IMR-90 (cell line): ENCODE data around the gene MRPL17. TPM values are rescaled to one million over a fixed set of nuclear protein-coding genes. Genes with fewer than 3 reads are reported as not detected.

Experiments
- ATAC-seq: fragments of 200-7000 bp; cut with Tn5 transposase; 2 replicates; pipeline ENCODE4 v1.9.1; 2020; ENCODE audit warnings: low read depth, mild to moderate bottlenecking, moderate library complexity
- BruUV-seq: library from RNA; stranded (reverse); fragments of 400-500 nt; replicated peaks from 2 replicates; lab custom pipeline; 2021; lab: Mats Ljungman, UMichigan
- CTCF ChIA-PET: fragments of 300-600 bp; formaldehyde crosslinking; extraction: SDS; loops from one replicate; lab custom pipeline; 2021; ENCODE audit warnings: antibody characterized with exemption; lab: Yijun Ruan, JAX
- POLR2A ChIA-PET: fragments of 300-600 bp; sonication (Branson Sonifier 250); formaldehyde crosslinking; loops from one replicate; lab custom pipeline; 2022; ENCODE audit warnings: antibody characterized with exemption; ENCODE audit not compliant: unreplicated experiment; lab: Charles Lee
- DNase-seq: peaks from one replicate; pipeline ENCODE4 v3.0.0; 2013
- H2AFZ ChIP-seq: replicated peaks from 2 replicates; pipeline ENCODE3; 2013; ENCODE audit warnings: low read length, mild to moderate bottlenecking; ENCODE audit not compliant: poor library complexity
- H2AK5ac ChIP-seq: 2 replicates; pipeline ENCODE4 v1.6.1; 2013; ENCODE audit warnings: low read depth, low read length, inconsistent platforms
- H2AK9ac ChIP-seq: replicated peaks from 2 replicates; pipeline ENCODE3; 2013; ENCODE audit warnings: mild to moderate bottlenecking, low read depth, low read length, moderate library complexity; ENCODE audit not compliant: poor library complexity
- H2BK120ac ChIP-seq: 2 replicates; pipeline ENCODE4 v1.6.1; 2013; ENCODE audit warnings: low read depth, low read length, inconsistent platforms
- H2BK15ac ChIP-seq: 3 replicates; pipeline ENCODE4 v1.6.1; 2013; ENCODE audit warnings: low read depth, low read length, inconsistent platforms
- H2BK20ac ChIP-seq: 2 replicates; pipeline ENCODE4 v1.6.1; 2013; ENCODE audit warnings: low read depth, mild to moderate bottlenecking, inconsistent platforms, low read length, moderate library complexity
- H2BK5ac ChIP-seq: 2 replicates; pipeline ENCODE4 v1.6.1; 2013; ENCODE audit warnings: mild to moderate bottlenecking, low read depth, low read length, inconsistent platforms; ENCODE audit not compliant: poor library complexity, severe bottlenecking
- H3K14ac ChIP-seq: replicated peaks from 2 replicates; pipeline ENCODE4 v1.6.1; 2013; ENCODE audit warnings: low read depth, low read length, inconsistent platforms
- H3K18ac ChIP-seq: 2 replicates; pipeline ENCODE4 v1.6.1; 2013; ENCODE audit warnings: low read depth, low read length, control low read depth
- H3K23ac ChIP-seq: 2 replicates; pipeline ENCODE4 v1.6.1; 2013; ENCODE audit warnings: low read depth, low read length, inconsistent platforms
- H3K27ac ChIP-seq: 2 replicates; pipeline ENCODE4 v1.5.1; 2013; ENCODE audit warnings: mild to moderate bottlenecking, control low read depth, low read length; ENCODE audit not compliant: insufficient read depth
- H3K27me3 ChIP-seq: 2 replicates; pipeline ENCODE4 v1.6.1; 2013; ENCODE audit warnings: low read length; ENCODE audit not compliant: control insufficient read depth, insufficient read depth
- H3K36me3 ChIP-seq: 2 replicates; pipeline ENCODE4 v1.6.1; 2013; ENCODE audit warnings: low read length, mixed read lengths; ENCODE audit not compliant: control insufficient read depth, insufficient read depth
- H3K4ac ChIP-seq: 2 replicates; pipeline ENCODE4 v1.6.1; 2013; ENCODE audit warnings: low read depth, low read length, inconsistent platforms
- H3K4me1 ChIP-seq: 2 replicates; pipeline ENCODE4 v1.6.1; 2013; ENCODE audit warnings: low read length, mixed read lengths; ENCODE audit not compliant: control insufficient read depth, insufficient read depth
- H3K4me2 ChIP-seq: 2 replicates; pipeline ENCODE4 v1.6.1; 2013; ENCODE audit warnings: low read depth, mild to moderate bottlenecking, control low read depth, low read length, moderate library complexity
- H3K4me3 ChIP-seq: 2 replicates; pipeline ENCODE4 v1.5.1; 2013; ENCODE audit warnings: low read depth, mild to moderate bottlenecking, control low read depth, low read length, moderate library complexity; ENCODE audit not compliant: insufficient read depth
- H3K56ac ChIP-seq: 2 replicates; pipeline ENCODE4 v1.6.1; 2013; ENCODE audit warnings: low read length, inconsistent platforms; ENCODE audit not compliant: insufficient read depth; ENCODE audit errors: extremely low read depth
- H3K79me1 ChIP-seq, 2 experiments: 2 replicates each; pipeline ENCODE4 v1.6.1; 2013; ENCODE audit warnings: low read length in 2 of 2, inconsistent platforms in 1 of 2, low read depth in 1 of 2
- H3K9ac ChIP-seq: 2 replicates; pipeline ENCODE4 v1.6.1; 2013; ENCODE audit warnings: low read depth, low read length, control low read depth
- H3K9me1 ChIP-seq: 2 replicates; pipeline ENCODE4 v1.6.1; 2013; ENCODE audit warnings: low read length, inconsistent platforms; ENCODE audit not compliant: insufficient read depth
- H3K9me3 ChIP-seq: 2 replicates; pipeline ENCODE4 v1.6.1; 2013; ENCODE audit warnings: low read length; ENCODE audit not compliant: control insufficient read depth, insufficient read depth
- H4K20me1 ChIP-seq: 2 replicates; pipeline ENCODE4 v1.6.1; 2013; ENCODE audit warnings: low read length, inconsistent platforms; ENCODE audit not compliant: insufficient read depth
- H4K5ac ChIP-seq: 2 replicates; pipeline ENCODE4 v1.6.1; 2013; ENCODE audit warnings: mild to moderate bottlenecking, low read depth, low read length, control low read depth
- H4K8ac ChIP-seq, 2 experiments: 2 replicates each; pipeline ENCODE4 v1.6.1; 2013; ENCODE audit warnings: low read depth in 2 of 2, low read length in 2 of 2, control low read depth in 1 of 2, inconsistent platforms in 1 of 2
- H4K91ac ChIP-seq: 2 replicates; pipeline ENCODE4 v1.6.1; 2013; ENCODE audit warnings: low read depth, low read length, inconsistent platforms; ENCODE audit not compliant: insufficient read depth
- BHLHE40 ChIP-seq: fragments of 150-350 bp; IDR thresholded peaks from 2 replicates; pipeline ENCODE4 v1.6.1; 2016; ENCODE audit warnings: mild to moderate bottlenecking, low read depth, low read length
- CEBPB ChIP-seq: IDR thresholded peaks from 2 replicates; pipeline ENCODE4 v1.6.1; 2012; ENCODE audit warnings: low read depth, low read length, improper control_type of control experiment
- CHD1 ChIP-seq: IDR thresholded peaks from 2 replicates; pipeline ENCODE4 v1.6.1; 2012; ENCODE audit warnings: low read depth, low read length, improper control_type of control experiment
- CTCF ChIP-seq: conservative IDR thresholded peaks from 2 replicates; pipeline ENCODE4 v1.5.1; 2012; ENCODE audit warnings: mild to moderate bottlenecking, low read depth, low read length, improper control_type of control experiment
- ELK1 ChIP-seq: fragments of 150-350 bp; IDR thresholded peaks from 2 replicates; pipeline ENCODE4 v1.6.1; 2016; ENCODE audit warnings: low read depth, mild to moderate bottlenecking, low read length, moderate library complexity, borderline replicate concordance
- FOS ChIP-seq: fragments of 150-350 bp; IDR thresholded peaks from 2 replicates; pipeline ENCODE4 v1.6.1; 2016; ENCODE audit warnings: low read depth, low read length
- MAFK ChIP-seq: IDR thresholded peaks from 2 replicates; pipeline ENCODE4 v1.6.1; 2012; ENCODE audit warnings: low read depth, low read length, improper control_type of control experiment
- MAZ ChIP-seq: IDR thresholded peaks from 2 replicates; pipeline ENCODE4 v1.6.1; 2012; ENCODE audit warnings: low read depth, mild to moderate bottlenecking, low read length, improper control_type of control experiment, moderate library complexity, borderline replicate concordance
- MXI1 ChIP-seq: IDR thresholded peaks from 2 replicates; pipeline ENCODE4 v1.6.1; 2012; ENCODE audit warnings: low read depth, mild to moderate bottlenecking, low read length, moderate library complexity, borderline replicate concordance
- NFE2L2 ChIP-seq: fragments of 150-350 bp; IDR thresholded peaks from 2 replicates; pipeline ENCODE4 v1.6.1; 2016; ENCODE audit warnings: low read depth, mild to moderate bottlenecking, low read length
- POLR2A ChIP-seq: IDR thresholded peaks from 2 replicates; pipeline ENCODE4 v1.6.1; 2012; ENCODE audit warnings: mild to moderate bottlenecking, low read depth, low read length
- RAD21 ChIP-seq: IDR thresholded peaks from 2 replicates; pipeline ENCODE4 v1.6.1; 2012; ENCODE audit warnings: low read length, improper control_type of control experiment
- RCOR1 ChIP-seq: IDR thresholded peaks from 2 replicates; pipeline ENCODE4 v1.6.1; 2012; ENCODE audit warnings: mild to moderate bottlenecking, low read length, improper control_type of control experiment; ENCODE audit not compliant: insufficient replicate concordance
- RFX5 ChIP-seq: IDR thresholded peaks from 2 replicates; pipeline ENCODE4 v1.8.0; 2012; ENCODE audit warnings: low read depth, mild to moderate bottlenecking, low read length, moderate library complexity
- SMC3 ChIP-seq: fragments of 150-350 bp; IDR thresholded peaks from 2 replicates; pipeline ENCODE4 v1.6.1; 2016; ENCODE audit warnings: low read depth, mild to moderate bottlenecking, antibody characterized with exemption, low read length, moderate library complexity
- USF2 ChIP-seq: fragments of 150-350 bp; IDR thresholded peaks from 2 replicates; pipeline ENCODE4 v1.6.1; 2017; ENCODE audit warnings: mild to moderate bottlenecking, antibody characterized with exemption, low read length, low read depth
- WGBS, 2 experiments: methylation state at CpG; one replicate each; pipeline versions ENCODE4 v1.1.5 to v1.1.7; 2013; ENCODE audit warnings: missing lambda C conversion rate in 2 of 2; ENCODE audit not compliant: insufficient read length in 1 of 2; ENCODE audit errors: extremely low coverage in 2 of 2; 5-methylcytosine and 5-hydroxymethylcytosine counted together
- dilution Hi-C: fragments of 300-500 bp; cut with HindIII; formaldehyde crosslinking; loops from one replicate; pipeline ENCODE4 v1.14.3; 2018; ENCODE audit warnings: low sequenced_read_pairs; ENCODE audit not compliant: unreplicated experiment
- in situ Hi-C: fragments of 300-500 bp; cut with MboI; formaldehyde crosslinking; loops from 3 replicates; pipeline ENCODE4 v1.14.3; 2019; ENCODE audit warnings: low sequenced_read_pairs, inconsistent platforms, mixed read lengths
- intact Hi-C: fragments of 100-400 bp; cut with micrococcal nuclease; formaldehyde crosslinking; loops from 2 replicates; pipeline ENCODE4 v1.10.0; 2022
- polyA plus RNA-seq, 3 experiments: library from polyadenylated mRNA; depleted of rRNA; stranded (reverse); fragments of >200 nt; gene quantifications; 2 replicates each; pipeline ENCODE4 v1.2.3, GENCODE V29; 2012; ENCODE audit warnings: low replicate concordance in 1 of 3
- total RNA-seq: library from RNA; depleted of rRNA; stranded (reverse); fragments of >200 nt; gene quantifications from 2 replicates; pipeline ENCODE4 v1.2.3, GENCODE V29; 2012

Gene MRPL17
- total and polyA plus RNA-seq, 2 of the 4 experiments (the other 2 are of a cell fraction), result 70.3 to 85.2 TPM

GRCh38 chr11:6677018-6677417 is 6.1 kb downstream of the MRPL17 start:
- no peak overlapping the region for H2BK15ac ChIP-seq
- CTCF ChIA-PET, result no interaction called here
- DNase-seq (no peak), ATAC-seq (no peak)
- H3K18ac ChIP-seq, result no peak overlapping the region
- in situ Hi-C loops, result no loop called here
- H2BK5ac ChIP-seq, result no peak overlapping the region
- H4K91ac ChIP-seq, result no peak overlapping the region
- 0 out of 2 replicates have a peak, but pooled peaks cover 7% of the 10 kb centered on the region for H4K20me1 ChIP-seq
- intact Hi-C loops, result no loop called here
- peaks cover 2% of the 10 kb centered on the region; the same call in 1 of the 2 replicates for H3K4me1 ChIP-seq
- no peak overlapping the region for H3K4me3 ChIP-seq
- no peak overlapping the region for H3K56ac ChIP-seq
- POLR2A ChIA-PET, result no interaction called here
- H3K9me3 ChIP-seq, result no peaks in the 10 kb centered on the region
- H2BK20ac ChIP-seq, result no peak overlapping the region
- no peak overlapping the region for H3K4me2 ChIP-seq
- no peaks in the 10 kb centered on the region for H3K27me3 ChIP-seq
- H3K9ac ChIP-seq, result no peak overlapping the region
- 40% methylated on average over 1 of the region's 3 CpGs; no CpG with 5 or more reads in 1 of the 2 experiments for WGBS, 2 experiments
- BruUV-seq, result no TSS peak
- no peak overlapping the region for H3K14ac ChIP-seq
- no peak overlapping the region for H2AK9ac ChIP-seq
- no peak overlapping the region for H2BK120ac ChIP-seq
- TF ChIP-seq SMC3 (no peak), CEBPB (no peak), MAFK (no peak), POLR2A (no peak), CHD1 (no peak), RFX5 (no peak), BHLHE40 (no peak), RAD21 (no peak), FOS (no peak), USF2 (no peak), MXI1 (no peak), MAZ (no peak), RCOR1 (no peak), NFE2L2 (no peak), CTCF (no peak), ELK1 (no peak)
- dilution Hi-C loops, result no loop called here
- H4K5ac ChIP-seq, result no peak overlapping the region
- no peak overlapping the region for H3K23ac ChIP-seq
- H3K36me3 ChIP-seq, result peaks cover 9% of the 10 kb centered on the region
- H3K27ac ChIP-seq, result no peak overlapping the region
- H3K4ac ChIP-seq, result no peak overlapping the region
- no peak overlapping the region for H2AK5ac ChIP-seq
- H3K9me1 ChIP-seq, result peaks cover 3% of the 10 kb centered on the region
- no peak overlapping the region for H2AFZ ChIP-seq
- peaks cover 13 to 16% of the 10 kb centered on the region in 2 experiments for H3K79me1 ChIP-seq
- no peak overlapping the region for H4K8ac ChIP-seq
